Vagina (tissue), 2 donors: ENCODE measurements around the gene UBE2J1.

Experiments used
- POLR2A ChIP-seq, 2 donors: fragments of 450-650 bp; IDR thresholded peaks; one replicate each; pipeline ENCODE4 v1.6.1; 2017; ENCODE audit warnings: antibody characterized with exemption in 2 of 2, mild to moderate bottlenecking in 2 of 2, moderate library complexity in 2 of 2
- POLR2AphosphoS5 ChIP-seq, 2 donors: sonication (generic); formaldehyde crosslinking; IDR thresholded peaks; one replicate each; pipeline ENCODE4 v1.9.0; 2017; ENCODE audit warnings: antibody characterized with exemption in 2 of 2, mild to moderate bottlenecking in 2 of 2, low read depth in 1 of 2; ENCODE audit not compliant: insufficient read depth in 1 of 2
- TF ChIP-seq, protein P1 (sequence below), 3 experiments: fragments of 450-650 bp in 2 of 3; fragments of 200-600 bp in 1 of 3; sonication (generic) in 1 of 3; IDR thresholded peaks; one replicate each; pipeline ENCODE4 v1.5.1; 2017 to 2019; ENCODE audit warnings: antibody characterized with exemption in 3 of 3, mild to moderate bottlenecking in 2 of 3, moderate library complexity in 2 of 3

DNA sequence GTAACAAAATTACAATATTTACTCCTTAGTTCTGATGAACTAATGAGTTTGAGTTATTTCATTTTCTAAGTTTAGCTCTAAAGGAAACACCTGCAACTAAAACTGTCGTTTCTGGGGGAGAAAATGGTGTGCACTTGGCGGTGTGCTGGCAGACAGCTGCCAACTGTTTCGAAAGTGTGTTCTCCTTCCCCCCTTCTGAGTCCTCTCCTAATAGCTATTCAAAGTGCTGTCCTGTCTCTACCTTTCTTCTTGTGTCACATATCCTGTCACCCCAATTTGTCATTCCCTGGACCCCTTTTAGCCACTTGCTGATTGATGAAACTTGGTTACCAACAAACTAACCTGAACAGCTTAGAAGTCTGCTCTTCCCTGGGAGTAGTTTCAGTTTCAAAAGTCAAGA is 4.9 kb upstream of the UBE2J1 start:
- TF ChIP-seq, protein P1, sequence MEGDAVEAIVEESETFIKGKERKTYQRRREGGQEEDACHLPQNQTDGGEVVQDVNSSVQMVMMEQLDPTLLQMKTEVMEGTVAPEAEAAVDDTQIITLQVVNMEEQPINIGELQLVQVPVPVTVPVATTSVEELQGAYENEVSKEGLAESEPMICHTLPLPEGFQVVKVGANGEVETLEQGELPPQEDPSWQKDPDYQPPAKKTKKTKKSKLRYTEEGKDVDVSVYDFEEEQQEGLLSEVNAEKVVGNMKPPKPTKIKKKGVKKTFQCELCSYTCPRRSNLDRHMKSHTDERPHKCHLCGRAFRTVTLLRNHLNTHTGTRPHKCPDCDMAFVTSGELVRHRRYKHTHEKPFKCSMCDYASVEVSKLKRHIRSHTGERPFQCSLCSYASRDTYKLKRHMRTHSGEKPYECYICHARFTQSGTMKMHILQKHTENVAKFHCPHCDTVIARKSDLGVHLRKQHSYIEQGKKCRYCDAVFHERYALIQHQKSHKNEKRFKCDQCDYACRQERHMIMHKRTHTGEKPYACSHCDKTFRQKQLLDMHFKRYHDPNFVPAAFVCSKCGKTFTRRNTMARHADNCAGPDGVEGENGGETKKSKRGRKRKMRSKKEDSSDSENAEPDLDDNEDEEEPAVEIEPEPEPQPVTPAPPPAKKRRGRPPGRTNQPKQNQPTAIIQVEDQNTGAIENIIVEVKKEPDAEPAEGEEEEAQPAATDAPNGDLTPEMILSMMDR (IDR thresholded peaks at IDR 0.05): no peak
- no peak for TF ChIP-seq POLR2AphosphoS5 (IDR thresholded peaks at IDR 0.05; ENCODE audit: insufficient read depth in 1 of 2, low read depth in 1 of 2)
- TF ChIP-seq POLR2A (IDR thresholded peaks at IDR 0.05): no peak
